ENCODE data around the gene OLFM3.

OLFM3 gene

DNA sequence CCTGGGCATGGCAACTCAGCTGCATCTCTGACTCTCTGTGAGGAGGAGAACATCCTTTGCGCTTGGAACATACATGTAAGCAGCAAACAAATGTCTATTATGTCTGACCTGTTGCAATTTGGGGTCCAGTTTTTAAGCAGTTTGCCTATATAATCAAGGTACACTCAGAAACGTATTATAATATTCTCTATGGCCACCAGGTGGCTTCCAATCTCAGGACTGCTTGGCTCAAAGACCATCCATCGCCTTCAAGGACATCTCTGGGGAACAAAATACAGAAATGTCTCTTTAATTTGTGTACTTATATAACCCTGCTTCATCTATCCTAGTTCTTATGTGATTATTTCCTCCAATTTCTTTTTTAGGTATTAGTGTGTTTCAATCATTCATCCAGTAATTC lies 227.2 kb downstream of the OLFM3 start:
- DNase-seq (ENCODE audit: low read depth), result peak; percentile 15
- H3K4me3 ChIP-seq (ENCODE audit: low read length), result no peak overlapping the region
- no peaks in the 10 kb centered on the region for H3K27me3 ChIP-seq (replicated peaks; ENCODE audit: control insufficient read depth, insufficient read depth, low read length)
- H3K36me3 ChIP-seq (ENCODE audit: control insufficient read depth, insufficient read depth, low read length, severe bottlenecking), result no peaks in the 10 kb centered on the region
- H3K9me3 ChIP-seq (ENCODE audit: control insufficient read depth, low read length), result no peaks in the 10 kb centered on the region
- no peak overlapping the region for H3K9ac ChIP-seq (ENCODE audit: low read length)
- H3K4me1 ChIP-seq (ENCODE audit: control insufficient read depth, insufficient read depth, low read length), result no peaks in the 10 kb centered on the region

DNA sequence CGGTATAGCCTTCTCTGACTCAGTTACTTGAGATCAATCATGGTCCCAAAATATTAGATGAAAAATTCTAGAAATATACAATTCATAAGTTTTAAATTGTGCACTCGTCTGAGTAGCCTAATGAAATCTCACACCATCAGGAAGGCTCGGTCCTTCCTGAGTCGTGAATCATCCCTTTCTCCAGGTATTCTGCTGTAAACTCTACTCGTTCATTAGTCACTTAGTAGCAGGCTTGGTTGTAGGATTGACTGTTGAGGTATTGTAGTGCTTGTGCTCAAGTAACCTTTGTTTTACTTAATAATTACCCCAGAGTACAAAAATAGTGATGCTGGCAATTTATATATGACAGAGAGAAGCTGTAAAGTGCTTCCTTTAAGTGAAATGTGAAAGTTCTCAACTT lies 238.7 kb downstream of the OLFM3 start:
- H3K9ac ChIP-seq (ENCODE audit: low read length), result no peak overlapping the region
- no peaks in the 10 kb centered on the region for H3K4me1 ChIP-seq (ENCODE audit: control insufficient read depth, insufficient read depth, low read length)
- no peak for DNase-seq (ENCODE audit: low read depth)
- no peaks in the 10 kb centered on the region for H3K36me3 ChIP-seq (ENCODE audit: control insufficient read depth, insufficient read depth, low read length, severe bottlenecking)
- H3K9me3 ChIP-seq (ENCODE audit: control insufficient read depth, low read length), result no peaks in the 10 kb centered on the region
- H3K4me3 ChIP-seq (ENCODE audit: low read length), result no peak overlapping the region
- H3K27me3 ChIP-seq (replicated peaks; ENCODE audit: control insufficient read depth, insufficient read depth, low read length), result no peaks in the 10 kb centered on the region

DNA sequence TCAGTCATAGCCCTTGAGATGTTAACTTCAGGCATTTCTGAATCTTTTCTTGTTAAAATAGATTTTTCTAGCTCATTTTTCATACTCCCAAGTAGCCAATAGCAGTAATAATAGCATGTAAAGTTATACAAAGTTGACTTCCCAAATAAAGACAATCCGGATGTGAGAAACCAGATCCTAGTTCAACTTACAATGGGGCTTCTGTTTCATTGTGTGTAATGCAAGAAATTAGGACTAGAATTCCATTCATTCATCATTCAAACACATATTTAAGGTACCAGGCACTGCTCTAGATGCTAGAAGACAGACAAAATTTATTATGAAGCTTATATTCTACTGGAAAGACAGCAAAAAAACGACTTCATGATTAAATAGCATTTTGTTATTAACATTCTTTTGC lies 240.3 kb downstream of the OLFM3 start:
- H3K36me3 ChIP-seq (ENCODE audit: control insufficient read depth, insufficient read depth, low read length, severe bottlenecking), result no peaks in the 10 kb centered on the region
- H3K9ac ChIP-seq (ENCODE audit: low read length), result no peak overlapping the region
- H3K27me3 ChIP-seq (replicated peaks; ENCODE audit: control insufficient read depth, insufficient read depth, low read length), result no peaks in the 10 kb centered on the region
- H3K4me3 ChIP-seq (ENCODE audit: low read length), result no peak overlapping the region
- no peak for DNase-seq (ENCODE audit: low read depth)
- H3K9me3 ChIP-seq (ENCODE audit: control insufficient read depth, low read length), result no peaks in the 10 kb centered on the region
- H3K4me1 ChIP-seq (ENCODE audit: control insufficient read depth, insufficient read depth, low read length), result no peaks in the 10 kb centered on the region

Data from adipocyte (in vitro differentiated cells).